ENCODE data around the gene SH3GLB1.
A peak's percentile ranks its signal among the peaks of the same experiment; 100 is the strongest.

The SH3GLB1 gene

GRCh38 chr1:86774305-86775295 lies 70.2 kb downstream of the SH3GLB1 start:
- peak; percentile 37 for DNase-seq (ENCODE audit: low read depth)

GRCh38 chr1:86775395-86775794 lies 71.0 kb downstream of the SH3GLB1 start:
- DNase-seq (ENCODE audit: low read depth), result no peak

- DNase-seq (ENCODE audit: low read depth), result no peak
Measured at GRCh38 chr1:86776108-86776507, 71.7 kb downstream of the SH3GLB1 start.

- DNase-seq (ENCODE audit: low read depth), result no peak
Measured at GRCh38 chr1:86778569-86779239, 74.3 kb downstream of the SH3GLB1 start.

DNA sequence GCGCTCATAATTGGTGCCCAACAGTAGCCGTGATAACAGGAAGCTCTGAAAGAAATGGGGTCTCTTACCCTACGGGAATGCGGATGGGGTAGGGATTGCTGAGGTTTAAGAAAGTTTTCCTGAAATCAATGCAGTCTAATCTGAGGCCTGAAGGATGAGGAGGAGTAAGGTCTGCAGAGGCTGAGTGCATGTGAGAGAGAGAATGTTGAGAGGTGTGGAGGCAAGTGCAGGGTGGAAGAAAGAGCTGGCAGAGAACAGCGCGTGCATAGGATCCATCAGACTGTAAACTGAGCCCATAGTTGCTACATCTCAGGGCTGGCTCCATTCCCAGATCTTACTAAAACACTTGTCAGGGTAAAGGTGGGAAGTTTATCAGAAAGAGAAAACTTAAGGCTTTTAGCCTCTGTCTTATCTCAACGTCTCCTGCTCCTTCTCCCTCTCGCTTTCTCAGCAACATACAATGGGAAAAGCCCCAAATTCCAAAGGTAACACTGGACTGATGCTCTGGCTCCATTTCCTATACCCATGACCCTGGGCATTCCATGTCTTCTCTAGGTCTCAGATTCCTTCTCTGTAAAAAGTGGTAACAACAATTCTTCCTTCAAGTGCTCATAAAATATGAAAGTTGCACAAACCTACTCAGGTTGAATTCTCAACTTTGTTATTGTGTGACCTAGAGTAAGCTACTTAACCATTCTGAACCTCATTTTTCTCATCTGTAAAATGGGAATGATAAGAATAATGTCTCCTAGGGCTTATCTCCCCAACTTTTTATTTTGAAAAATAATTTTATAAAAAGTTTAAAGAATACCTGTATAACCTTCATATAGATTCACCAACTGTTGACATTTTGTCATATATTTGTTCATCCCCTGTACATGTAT lies 75.2 kb downstream of the SH3GLB1 start:
- DNase-seq (ENCODE audit: low read depth), result no peak

GRCh38 chr1:86782482-86782881 lies 78.1 kb downstream of the SH3GLB1 start:
- DNase-seq (ENCODE audit: low read depth), result no peak

DNA sequence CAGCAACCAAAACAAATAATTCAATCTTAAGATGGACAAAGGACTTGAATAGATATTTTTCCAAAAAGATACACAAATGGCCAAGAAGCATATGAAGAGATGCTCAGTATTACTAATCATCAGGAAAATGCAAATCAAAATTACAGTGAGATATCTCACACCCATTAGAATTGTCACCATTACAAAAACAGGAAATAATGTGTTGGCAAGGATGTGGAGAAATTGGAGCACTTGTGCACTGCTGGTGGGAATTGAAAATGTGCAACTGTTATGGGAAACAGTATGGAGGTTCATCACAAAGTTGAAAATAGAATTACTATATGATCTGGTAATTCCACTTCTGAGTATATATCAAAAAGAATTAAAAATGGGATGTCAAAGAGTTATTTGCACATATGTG lies 83.2 kb downstream of the SH3GLB1 start:
- no peak for DNase-seq (ENCODE audit: low read depth)

DNA sequence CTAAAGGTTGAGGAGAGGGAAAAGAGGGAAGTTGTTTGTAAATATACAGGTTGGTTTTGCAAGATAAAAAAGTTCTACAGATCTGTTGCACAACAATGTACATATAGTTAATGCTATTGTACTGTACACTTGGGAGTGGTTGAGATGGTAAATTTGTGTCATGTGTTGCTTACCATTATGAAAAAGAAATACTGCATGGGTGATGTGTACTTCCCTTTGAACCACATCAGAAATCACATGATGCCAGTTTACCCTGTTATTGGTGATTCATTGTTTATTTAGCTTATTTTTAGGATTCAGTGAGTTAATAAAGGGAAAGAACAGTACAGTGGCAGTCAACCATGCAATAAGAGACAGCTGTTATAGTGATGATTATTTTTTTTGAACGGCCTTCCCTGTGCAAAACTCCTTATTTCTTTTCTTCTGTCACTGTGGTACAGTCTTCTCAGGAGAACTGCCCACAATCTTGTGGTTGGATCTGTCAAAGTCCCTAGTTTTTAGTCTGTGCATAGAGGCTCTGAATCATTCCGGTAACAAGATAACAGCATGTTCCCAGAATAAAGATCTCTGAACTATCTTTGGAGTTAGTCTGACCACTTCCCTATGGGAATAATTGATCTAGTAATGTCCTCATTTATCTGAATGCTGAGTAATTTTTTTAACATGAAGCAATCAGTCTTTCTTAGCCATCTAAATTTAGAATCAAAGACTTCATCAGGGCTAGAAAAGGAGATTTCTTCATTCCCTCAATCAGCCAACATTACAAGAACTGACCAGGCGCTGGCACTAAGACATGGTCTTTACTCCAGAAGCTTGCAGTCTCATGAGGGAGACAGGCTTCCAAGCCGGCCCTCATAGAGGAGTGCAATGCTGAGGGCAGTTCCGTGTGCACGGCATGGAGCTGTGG lies 84.2 kb downstream of the SH3GLB1 start:
- DNase-seq (ENCODE audit: low read depth), result no peak

GRCh38 chr1:86795316-86795715 lies 90.9 kb downstream of the SH3GLB1 start:
- DNase-seq (ENCODE audit: low read depth), result no peak

Data from stimulated activated CD4-positive, alpha-beta T cell treated with anti-CD3 and anti-CD28 coated beads, Interleukin-2, amount 100 ng/mL, for 4 hours (primary cell).